SK-N-MC (cell line): Measurements from ENCODE around the gene ZBTB18.

Experiments
- EZH2 ChIP-seq: fragments of 200-600 bp; sonication (generic); IDR thresholded peaks from one replicate; pipeline ENCODE4 v1.6.1; 2017; ENCODE audit warnings: antibody characterized with exemption
- FOXP2 ChIP-seq: optimal IDR thresholded peaks from 2 replicates; pipeline ENCODE3; 2011; ENCODE audit warnings: mild to moderate bottlenecking, moderate library complexity; ENCODE audit not compliant: insufficient read depth; ENCODE audit errors: extremely low read length, control extremely low read depth

DNA sequence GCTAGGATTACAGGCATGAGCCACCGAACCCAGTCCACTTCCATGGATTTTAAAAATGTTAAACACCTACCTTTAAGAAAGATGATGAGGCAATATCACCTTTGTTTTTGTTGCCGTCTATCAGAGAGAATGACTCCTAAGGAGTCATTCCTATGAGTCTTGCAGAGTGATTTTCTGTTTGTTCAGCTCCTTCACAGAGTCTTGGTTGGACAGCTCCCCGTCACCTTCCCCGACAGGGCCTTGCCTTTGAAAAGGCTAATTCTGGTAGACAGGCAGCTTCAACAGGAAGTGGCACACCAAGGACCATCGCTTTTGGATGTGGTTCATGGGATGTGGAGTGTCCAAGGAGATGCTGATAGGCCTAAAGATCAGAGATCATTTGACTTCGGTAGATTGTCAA lies 17.5 kb downstream of the ZBTB18 start:
- TF ChIP-seq EZH2 (no peak), FOXP2 (no peak)
